ENCODE data around the gene DOCK10. TPM values are rescaled to one million over a fixed set of nuclear protein-coding genes. Genes with fewer than 3 reads are reported as not detected.

DOCK10 gene
- total RNA-seq, 2 experiments from 2014 or later: 343 to 344 TPM

GRCh38 chr2:224729435-224729834, 312.8 kb downstream of the DOCK10 start:
- Mint-ChIP-seq H3K9me3 (ENCODE audit: insufficient read depth) (peaks cover 10% of the 10 kb centered on the region), H3K27ac (no peak overlapping the region), H3K4me3 (no peak overlapping the region), H3K27me3 (ENCODE audit: low read depth) (peaks cover 13% of the 10 kb centered on the region), H3K36me3 (ENCODE audit: low read depth) (no peaks in the 10 kb centered on the region), H3K4me1 (ENCODE audit: low read depth) (no peaks in the 10 kb centered on the region)
- POLR2A ChIA-PET: no interaction called here
- ATAC-seq: no peak
- CTCF ChIA-PET: no interaction called here
- DNase-seq: no peak

- POLR2A ChIA-PET: interaction anchor here (0.7 kb wide), 1 partner anchor 114 kb away, joined by 3 read pairs; no protein-coding TSS in a partner anchor
- no peak for ATAC-seq
- Mint-ChIP-seq H3K4me3 (no peak overlapping the region), H3K4me1 (ENCODE audit: low read depth) (no peaks in the 10 kb centered on the region), H3K36me3 (ENCODE audit: low read depth) (no peaks in the 10 kb centered on the region), H3K27me3 (ENCODE audit: low read depth) (peaks cover 10% of the 10 kb centered on the region), H3K27ac (no peak overlapping the region), H3K9me3 (ENCODE audit: insufficient read depth) (peaks cover 10% of the 10 kb centered on the region)
- DNase-seq: no peak
- CTCF ChIA-PET: no interaction called here
These were observed 317.9 kb downstream of the DOCK10 start for GRCh38 chr2:224724331-224724730.

DNA sequence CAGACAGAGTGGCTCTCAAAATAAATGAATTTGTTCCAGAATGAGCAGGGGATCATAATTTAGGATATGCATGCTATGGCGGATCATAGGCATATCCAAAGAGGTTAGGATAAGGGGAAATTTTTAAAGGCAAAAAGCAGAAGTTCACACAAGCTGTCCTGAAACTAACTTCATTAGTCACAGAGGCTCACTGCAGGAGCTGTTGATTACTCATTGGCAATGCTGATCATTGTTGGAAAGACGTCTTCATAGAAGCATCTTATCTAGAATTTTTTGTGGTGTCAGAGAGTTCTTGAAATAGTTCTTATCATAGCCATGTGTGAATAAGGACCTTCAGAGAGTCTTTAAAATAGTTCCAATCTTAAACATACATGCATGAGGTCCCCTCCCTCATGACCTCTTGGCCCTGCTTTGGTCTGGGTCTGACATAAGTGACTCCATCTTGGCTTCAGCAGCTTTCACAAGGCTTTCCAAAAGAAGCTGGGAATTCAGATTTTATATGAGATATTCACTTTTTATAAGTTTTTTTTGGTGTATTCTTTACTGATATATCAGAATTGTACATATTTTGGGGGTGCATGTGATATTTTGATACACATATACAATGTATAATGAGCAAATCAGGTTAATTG, 318.6 kb downstream of the DOCK10 start:
- CTCF ChIA-PET: no interaction called here

GRCh38 chr2:224722770-224723169, 319.5 kb downstream of the DOCK10 start:
- ATAC-seq: no peak
- peaks cover 10% of the 10 kb centered on the region for H3K27me3 Mint-ChIP-seq (ENCODE audit: low read depth)
- POLR2A ChIA-PET: no interaction called here
- CTCF ChIA-PET: no interaction called here
- H3K36me3 Mint-ChIP-seq (ENCODE audit: low read depth): no peaks in the 10 kb centered on the region
- H3K4me1 Mint-ChIP-seq (ENCODE audit: low read depth): no peaks in the 10 kb centered on the region
- H3K27ac Mint-ChIP-seq: no peak overlapping the region
- DNase-seq: no peak
- peaks cover 6% of the 10 kb centered on the region for H3K9me3 Mint-ChIP-seq (ENCODE audit: insufficient read depth)
- H3K4me3 Mint-ChIP-seq: no peak overlapping the region

More for the DNA sequence above, 318.6 kb downstream of the DOCK10 start:
- peaks cover 10% of the 10 kb centered on the region for H3K27me3 Mint-ChIP-seq (ENCODE audit: low read depth)
- H3K9me3 Mint-ChIP-seq (ENCODE audit: insufficient read depth): peaks cover 10% of the 10 kb centered on the region
- H3K36me3 Mint-ChIP-seq (ENCODE audit: low read depth): no peaks in the 10 kb centered on the region
- ATAC-seq (no peak), DNase-seq (no peak)
- H3K4me3 Mint-ChIP-seq: no peak overlapping the region
- POLR2A ChIA-PET: interaction anchor here (0.7 kb wide), 1 partner anchor 113 kb away, joined by 3 read pairs; no protein-coding TSS in a partner anchor
- no peaks in the 10 kb centered on the region for H3K4me1 Mint-ChIP-seq (ENCODE audit: low read depth)
- no peak overlapping the region for H3K27ac Mint-ChIP-seq

DNA sequence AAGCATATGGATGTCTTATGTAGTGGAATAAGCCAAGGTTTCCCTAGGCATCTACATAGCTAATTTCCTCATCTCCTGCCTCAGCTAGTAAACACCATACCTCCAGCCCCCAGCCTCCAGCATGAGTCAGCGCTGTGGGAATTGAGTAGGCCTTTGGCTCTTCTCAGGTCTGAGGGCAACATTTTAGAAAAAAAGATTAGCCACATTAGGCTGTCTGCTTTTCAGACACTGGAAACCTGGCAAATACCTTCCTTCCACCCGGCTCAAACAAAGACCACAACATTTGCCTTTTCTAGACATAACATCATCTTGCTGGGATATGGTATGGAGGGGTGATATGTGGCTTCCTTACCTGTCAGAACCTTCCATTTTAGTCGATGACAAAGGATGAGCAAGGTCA, 320.0 kb downstream of the DOCK10 start:
- Mint-ChIP-seq H3K36me3 (ENCODE audit: low read depth) (no peaks in the 10 kb centered on the region), H3K9me3 (ENCODE audit: insufficient read depth) (peaks cover 6% of the 10 kb centered on the region), H3K4me1 (ENCODE audit: low read depth) (no peaks in the 10 kb centered on the region), H3K27ac (no peak overlapping the region), H3K27me3 (ENCODE audit: low read depth) (peaks cover 10% of the 10 kb centered on the region), H3K4me3 (no peak overlapping the region)
- DNase-seq (no peak), ATAC-seq (no peak)
- POLR2A ChIA-PET: no interaction called here
- CTCF ChIA-PET: no interaction called here

DNA sequence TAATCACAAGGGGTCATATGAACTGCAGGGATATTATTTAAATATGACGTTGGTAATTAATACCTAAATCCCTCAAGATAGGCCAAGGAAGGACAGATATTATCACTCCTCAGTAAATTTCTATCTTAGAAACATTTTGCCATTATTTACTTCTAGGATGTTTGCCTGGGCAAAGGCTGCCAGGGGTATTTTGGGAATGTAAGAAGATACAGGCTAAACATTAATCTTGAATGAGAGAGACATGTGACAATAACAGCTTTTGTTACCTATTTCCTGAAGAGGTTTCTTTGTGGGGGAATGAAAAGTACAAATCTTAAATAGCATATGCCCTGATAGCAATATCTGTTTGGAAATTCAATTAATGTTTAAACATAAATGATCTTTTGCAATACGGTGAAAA, 325.3 kb downstream of the DOCK10 start:
- CTCF ChIA-PET: no interaction called here
- no peaks in the 10 kb centered on the region for H3K9me3 Mint-ChIP-seq (ENCODE audit: insufficient read depth)
- no peak for ATAC-seq

DNA sequence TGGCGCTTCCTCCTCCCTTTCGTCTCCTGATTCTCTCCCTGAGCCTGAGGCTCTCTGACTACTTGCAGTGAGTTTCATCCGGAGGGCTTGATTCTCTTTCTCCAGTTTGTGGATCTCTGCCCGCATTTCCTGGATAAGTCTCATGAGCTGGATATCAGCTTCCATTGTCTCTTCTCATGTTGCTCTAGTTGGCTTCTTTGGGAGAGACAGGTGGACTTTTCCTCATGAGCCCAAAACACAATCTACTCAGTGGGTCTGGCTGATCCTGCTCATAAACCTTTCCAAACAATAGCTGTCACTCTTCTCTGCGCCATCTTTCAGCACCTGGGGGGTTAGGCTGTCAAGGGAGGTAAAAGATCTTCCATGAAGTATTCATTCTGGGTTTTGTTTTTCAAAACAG, 326.1 kb downstream of the DOCK10 start, which contains the start of gene CCDC195:
Gene CCDC195 (minus strand): TSS at position 165 of the 400 bp plus-strand sequence. CDS start 0 bp downstream, at position 165.
- H3K27ac Mint-ChIP-seq: no peak within 1 kb of the TSS
- H3K9me3 Mint-ChIP-seq (ENCODE audit: insufficient read depth): no peaks in the 10 kb centered on the region
- no peaks in the 10 kb centered on the region for H3K4me1 Mint-ChIP-seq (ENCODE audit: low read depth)
- DNase-seq: no peak
- no peak for ATAC-seq
- ChIA-PET CTCF (no interaction called here), POLR2A (no interaction called here)
- H3K27me3 Mint-ChIP-seq (ENCODE audit: low read depth): peaks cover 5% of the 10 kb centered on the region
- no peaks in the 10 kb centered on the region for H3K36me3 Mint-ChIP-seq (ENCODE audit: low read depth)
- H3K4me3 Mint-ChIP-seq: no peak within 1 kb of the TSS

More for the DNA sequence above, 325.3 kb downstream of the DOCK10 start:
- Mint-ChIP-seq H3K27me3 (ENCODE audit: low read depth) (peaks cover 5% of the 10 kb centered on the region), H3K27ac (no peak overlapping the region), H3K36me3 (ENCODE audit: low read depth) (no peaks in the 10 kb centered on the region), H3K4me3 (no peak overlapping the region), H3K4me1 (ENCODE audit: low read depth) (no peaks in the 10 kb centered on the region)
- POLR2A ChIA-PET: no interaction called here
- DNase-seq: no peak

Small RNA genes within 50 kb of the gene (microRNA-seq; reads per million reads assigned to microRNA genes)
- gene MIR4439: not detected

Data from activated CD8-positive, alpha-beta T cell treated with anti-CD3 and anti-CD28 coated beads, Interleukin-2, amount 10 ng/mL, durations not matched to agents 7 days and 5 days (primary cell).